Measurements from ENCODE around the gene SLC25A19.
A peak's percentile ranks its signal among the peaks of the same experiment; 100 is the strongest.
"Not testable (repeated sequence)": the region's sequence is repeated elsewhere in the genome, so short reads cannot be mapped to it uniquely, and the experiment has no call there.

The SLC25A19 gene

DNA sequence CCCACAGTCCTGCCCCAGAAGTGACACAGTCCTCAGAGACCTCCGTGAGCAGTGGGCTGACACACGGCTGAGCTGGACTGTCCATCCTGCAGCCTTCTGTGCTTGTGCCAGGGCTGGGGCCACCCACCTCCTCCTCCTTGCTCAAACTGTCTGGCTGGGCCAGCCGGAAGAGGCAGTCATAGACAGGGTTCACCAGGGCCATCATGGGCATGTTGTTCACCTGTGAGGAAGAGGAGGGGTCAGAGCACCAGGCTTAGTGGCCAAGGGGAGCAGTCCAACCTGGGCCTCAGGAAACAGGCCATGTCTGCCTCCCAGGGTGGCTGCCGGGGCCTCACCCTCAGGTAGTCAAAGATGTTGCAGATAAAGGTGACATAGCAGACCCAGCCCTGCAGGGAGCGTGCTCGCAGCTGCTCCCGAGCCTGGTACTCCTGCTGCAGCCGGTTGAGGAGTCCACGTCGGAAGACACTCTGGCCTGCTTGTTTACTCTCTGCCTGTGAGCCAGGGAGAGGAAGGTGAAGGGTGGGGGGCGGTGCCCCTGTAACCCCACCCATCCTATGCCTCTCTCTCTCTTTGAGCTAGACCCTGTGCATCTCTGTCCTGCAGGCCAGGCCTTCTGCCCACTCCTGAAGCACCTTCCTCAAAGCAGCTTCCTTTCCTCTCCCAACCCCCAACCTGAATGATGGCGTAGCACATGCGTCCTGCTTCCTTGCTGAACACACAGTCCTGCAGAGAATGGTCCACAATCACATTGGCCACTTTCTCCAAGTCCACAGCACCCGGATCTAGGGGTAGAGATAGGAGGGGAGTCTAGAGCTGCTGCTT, 21.6 kb downstream of the SLC25A19 start:
- no peak for DNase-seq (ENCODE audit: low read depth in 2 of 2, low spot score in 1 of 2)

DNA sequence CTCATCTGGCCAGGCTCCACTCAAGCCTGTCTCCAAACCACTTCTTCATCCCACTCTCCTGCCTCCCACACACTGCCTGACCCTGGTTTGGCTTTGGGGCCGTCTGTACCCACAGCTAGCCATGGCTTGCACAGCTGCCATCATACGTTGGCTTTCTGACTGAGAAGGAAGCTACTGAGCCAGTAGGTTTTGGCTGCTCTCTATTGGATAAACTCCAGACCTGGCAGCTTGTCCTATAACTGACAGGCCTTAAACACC, 22.2 kb downstream of the SLC25A19 start:
- no peak for DNase-seq (ENCODE audit: low read depth in 2 of 2, low spot score in 1 of 2)

DNA sequence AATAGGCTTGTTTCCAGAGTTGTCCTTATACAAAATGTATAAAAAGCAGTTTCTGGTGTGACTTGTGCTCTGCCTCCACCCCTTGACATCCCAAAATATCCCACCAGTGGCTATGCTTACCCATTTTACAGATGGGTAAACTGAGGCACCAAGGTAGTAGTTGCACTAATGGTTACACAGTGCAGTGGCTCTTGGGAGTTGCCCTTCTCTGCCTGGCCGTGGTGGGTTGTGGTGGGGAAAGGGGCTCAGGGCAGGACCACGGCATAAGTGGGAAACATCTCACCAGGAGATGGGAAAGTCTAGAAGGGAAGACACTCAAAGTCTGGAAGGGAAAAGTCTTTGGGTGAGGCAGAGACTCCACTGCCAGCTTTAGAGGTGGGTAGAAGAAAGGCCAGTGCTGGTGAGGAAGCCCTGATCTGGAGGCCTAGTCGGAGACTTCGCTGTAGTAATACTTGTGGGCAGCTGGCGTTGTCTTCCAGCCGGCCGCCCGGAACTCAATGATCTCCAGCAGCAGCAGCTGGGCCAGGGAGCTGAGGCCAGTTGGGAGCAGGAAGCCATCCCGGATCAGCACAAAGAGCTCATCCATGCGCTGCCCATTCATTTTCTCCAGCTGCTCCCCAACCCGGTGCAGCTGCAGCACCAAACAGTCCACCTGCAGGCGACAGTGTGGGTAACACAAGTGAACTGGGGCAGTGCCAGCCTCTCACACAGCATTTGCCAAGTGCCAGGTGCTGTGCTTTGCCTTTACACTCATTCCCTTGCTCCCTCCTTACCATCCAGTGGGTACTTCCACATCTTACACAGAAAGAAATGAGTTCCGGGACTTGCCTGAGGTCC, 22.7 kb downstream of the SLC25A19 start:
- no peak for DNase-seq (ENCODE audit: low read depth in 2 of 2, low spot score in 1 of 2)

DNA sequence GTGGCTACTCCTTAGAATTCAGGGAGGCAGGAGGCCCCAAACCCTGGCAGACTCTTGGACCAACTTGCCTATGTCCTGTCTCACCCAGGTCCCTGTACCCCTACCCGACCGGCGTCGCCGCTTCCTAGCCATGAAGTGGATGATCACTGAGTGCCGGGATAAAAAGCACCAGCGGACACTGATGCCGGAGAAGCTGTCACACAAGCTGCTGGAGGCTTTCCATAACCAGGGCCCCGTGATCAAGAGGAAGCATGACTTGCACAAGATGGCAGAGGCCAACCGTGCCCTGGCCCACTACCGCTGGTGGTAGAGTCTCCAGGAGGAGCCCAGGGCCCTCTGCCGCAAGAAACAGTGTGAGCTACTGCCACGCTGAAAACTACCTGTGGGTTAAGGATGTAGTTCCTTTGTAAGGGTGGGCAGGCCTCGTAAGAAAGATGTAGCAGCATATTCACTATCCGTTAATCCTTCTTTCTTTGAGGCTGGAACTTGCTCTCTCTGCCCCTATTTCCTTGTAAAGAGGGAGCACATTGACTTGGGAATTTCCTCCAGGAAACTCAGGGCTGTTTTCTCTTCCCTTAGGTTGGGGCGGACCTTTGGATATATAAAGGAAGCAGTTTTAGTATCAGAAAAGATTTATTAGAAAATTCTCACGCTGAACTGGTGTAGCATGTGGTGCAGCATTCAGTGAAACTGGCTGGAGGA, 23.5 kb downstream of the SLC25A19 start:
- DNase-seq (ENCODE audit: low read depth in 2 of 2, low spot score in 1 of 2): no peak

DNA sequence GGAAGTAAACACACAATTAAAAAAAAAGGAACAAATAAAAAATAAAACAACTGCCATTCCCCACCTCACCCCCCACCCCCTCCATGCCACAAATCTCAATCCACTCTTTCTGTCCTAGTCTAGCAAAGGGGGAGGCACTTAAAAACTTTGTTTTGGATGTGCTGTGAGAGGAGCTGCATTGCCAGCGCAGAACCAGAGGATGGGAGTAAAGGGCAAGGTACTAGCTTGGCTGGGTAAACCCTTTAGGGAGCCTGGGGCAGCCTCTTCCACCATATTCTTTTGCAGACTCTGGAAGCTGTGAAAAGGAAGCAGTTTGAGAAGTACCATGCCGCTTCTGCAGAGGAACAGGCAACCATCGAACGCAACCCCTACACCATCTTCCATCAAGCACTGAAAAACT, 26.2 kb downstream of the SLC25A19 start:
- no peak for DNase-seq (ENCODE audit: low read depth in 2 of 2, low spot score in 1 of 2)

DNA sequence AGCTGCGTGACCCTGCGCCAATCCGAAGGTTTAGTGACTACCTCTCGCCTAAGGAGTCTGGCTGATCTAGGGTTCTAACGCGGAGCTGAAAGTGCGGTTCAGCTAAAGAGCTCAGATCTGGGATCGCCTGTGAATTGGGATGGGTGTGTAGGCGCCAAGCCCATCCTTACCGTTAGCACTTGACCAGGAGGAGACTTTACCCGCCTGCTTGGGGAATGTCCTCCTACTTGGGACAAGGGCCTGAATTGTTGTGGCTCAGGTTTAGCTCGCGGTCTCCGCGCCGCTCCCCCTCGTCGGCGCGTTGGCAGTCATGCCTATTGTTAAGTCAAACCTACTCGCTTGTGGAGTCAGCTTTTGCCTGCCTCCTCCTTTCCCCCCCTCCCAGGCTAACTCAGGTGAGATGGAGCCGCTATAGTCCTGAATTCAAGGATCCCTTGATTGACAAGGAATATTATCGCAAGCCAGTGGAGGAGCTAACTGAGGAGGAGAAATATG, 27.1 kb downstream of the SLC25A19 start:
- DNase-seq (ENCODE audit: low read depth in 2 of 2, low spot score in 1 of 2): no peak

DNA sequence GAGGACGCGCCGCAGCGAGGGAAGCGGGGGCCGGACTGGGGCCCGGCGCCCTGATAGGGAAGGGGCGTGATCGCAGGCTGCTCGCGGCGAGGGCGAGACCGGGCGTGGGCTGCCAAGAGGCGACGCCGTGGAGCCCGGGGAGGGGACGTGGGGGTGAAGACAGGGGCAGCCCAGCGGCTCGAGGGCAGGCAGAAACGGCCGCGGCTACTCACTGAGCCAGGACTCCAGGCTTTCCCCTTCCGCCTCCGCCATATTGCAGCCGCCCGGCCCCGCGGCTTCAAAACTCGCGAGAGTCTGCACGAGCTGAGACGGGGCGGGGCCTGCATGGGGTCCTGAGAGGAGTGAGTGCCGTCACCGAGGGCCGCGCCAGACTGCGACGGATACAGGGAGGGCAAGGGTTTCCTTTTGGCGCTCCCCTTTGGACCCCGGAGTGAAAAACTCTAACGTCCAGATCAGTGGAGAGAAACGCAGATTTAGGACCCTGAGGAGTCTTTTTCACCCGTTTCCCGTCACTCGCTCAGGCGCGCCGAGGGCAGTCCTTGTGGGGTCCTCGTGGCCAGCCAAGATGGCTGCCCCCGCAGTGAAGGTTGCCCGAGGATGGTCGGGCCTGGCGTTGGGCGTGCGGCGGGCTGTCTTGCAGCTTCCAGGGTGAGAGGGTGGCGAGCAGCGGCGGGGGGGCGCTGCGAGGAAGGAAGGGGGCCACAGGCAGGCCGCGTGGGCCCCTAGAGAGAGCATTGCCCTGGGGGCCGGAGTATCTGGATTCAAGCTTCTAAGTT, 27.7 kb downstream of the SLC25A19 start, which contains the start of the genes GGA3 and MRPS7:
GGA3 (minus strand) TSS at position 271 of the 776 bp plus-strand sequence; CDS start at position 252, 19 bp downstream.
MRPS7 (plus strand) TSS at position 544 of the 776 bp plus-strand sequence; CDS start at position 566, 22 bp downstream.
- peak; percentile 90 for DNase-seq (ENCODE audit: low read depth in 2 of 2, low spot score in 1 of 2)

DNA sequence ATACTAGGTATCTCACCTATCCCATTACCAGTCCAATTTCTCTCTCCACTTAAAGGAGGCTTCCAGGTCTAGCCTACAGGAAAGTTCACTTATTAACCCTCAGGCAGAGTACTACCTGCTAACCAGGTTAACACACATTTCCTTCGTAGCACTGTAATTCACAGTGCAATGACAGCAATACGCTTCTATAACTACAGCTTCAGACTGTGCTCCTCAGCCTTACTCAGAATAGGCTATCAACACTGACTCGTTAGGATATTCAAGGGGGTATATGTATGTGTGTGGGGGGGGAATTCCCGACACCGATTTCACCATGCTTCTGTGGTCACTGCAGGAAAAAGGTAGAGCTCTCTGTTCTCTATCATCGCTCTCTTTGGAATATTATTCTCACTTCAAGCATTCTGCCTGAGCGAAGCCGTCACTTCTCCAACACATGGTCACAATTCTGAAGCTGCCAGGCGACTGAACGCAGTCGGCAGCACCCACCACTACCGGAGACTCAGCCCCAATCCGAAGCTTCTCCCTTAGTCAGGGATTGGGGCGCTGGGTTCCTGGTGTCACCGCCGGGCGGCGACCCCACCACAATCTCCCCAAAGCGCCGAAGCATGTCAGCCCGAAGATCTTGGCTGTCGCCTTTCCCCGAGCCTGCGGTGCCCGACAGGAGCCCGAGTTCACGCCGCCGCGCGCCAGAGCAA, 28.4 kb downstream of the SLC25A19 start:
- no peak for DNase-seq (ENCODE audit: low read depth in 2 of 2, low spot score in 1 of 2)

DNA sequence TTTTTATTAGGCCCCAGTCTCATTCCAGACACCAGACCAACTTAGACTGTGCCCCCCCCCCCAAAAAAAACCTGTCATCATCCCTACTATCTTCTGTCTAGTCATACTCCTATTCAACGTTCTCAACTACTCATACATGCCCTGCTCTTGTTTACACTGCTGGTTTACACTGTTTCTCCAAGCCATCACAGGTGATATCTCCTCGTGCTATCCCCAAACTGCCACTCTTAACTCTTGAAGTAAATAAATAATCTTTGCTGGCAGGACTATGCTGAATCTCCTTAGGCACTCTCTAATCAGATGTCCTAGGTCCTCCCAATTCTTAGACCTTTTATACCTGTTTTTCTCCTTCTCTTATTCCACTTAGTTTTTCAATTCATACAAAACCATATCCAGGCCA, 32.0 kb downstream of the SLC25A19 start:
- not testable (repeated sequence) for DNase-seq (ENCODE audit: low read depth in 2 of 2, low spot score in 1 of 2)

DNA sequence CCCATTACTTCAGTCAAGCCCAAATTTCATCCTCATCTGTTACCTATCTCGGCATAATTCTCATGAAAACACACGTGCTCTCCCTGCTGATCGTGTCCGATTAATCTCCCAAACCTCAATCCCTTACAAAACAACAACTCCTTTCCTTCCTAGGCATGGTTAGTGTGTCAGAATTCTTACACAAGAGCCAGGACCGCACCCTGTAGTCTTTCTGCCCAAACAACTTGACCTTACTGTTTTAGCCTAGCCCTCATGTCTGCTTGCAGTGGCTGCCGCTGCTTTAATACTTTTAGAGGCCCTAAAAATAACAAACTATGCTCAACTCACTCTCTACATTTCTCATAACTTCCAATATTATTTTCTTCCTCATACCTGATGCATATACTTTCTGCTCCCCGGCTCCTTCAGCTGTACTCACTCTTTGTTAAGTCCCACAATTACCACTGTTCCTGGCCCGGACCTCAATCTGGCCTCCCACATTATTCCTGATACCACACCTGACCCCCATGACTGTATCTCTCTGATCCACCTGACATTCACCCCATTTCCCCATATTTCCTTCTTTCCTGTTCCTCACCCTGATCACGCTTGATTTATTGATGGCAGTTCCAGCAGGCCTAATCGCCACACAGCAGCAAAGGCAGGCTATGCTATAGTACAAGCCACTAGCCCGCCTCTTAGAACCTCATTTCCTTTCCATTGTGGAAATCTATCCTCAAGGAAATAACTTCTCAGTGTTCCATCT, 33.1 kb downstream of the SLC25A19 start:
- DNase-seq (ENCODE audit: low read depth in 2 of 2, low spot score in 1 of 2): not testable (repeated sequence)

DNA sequence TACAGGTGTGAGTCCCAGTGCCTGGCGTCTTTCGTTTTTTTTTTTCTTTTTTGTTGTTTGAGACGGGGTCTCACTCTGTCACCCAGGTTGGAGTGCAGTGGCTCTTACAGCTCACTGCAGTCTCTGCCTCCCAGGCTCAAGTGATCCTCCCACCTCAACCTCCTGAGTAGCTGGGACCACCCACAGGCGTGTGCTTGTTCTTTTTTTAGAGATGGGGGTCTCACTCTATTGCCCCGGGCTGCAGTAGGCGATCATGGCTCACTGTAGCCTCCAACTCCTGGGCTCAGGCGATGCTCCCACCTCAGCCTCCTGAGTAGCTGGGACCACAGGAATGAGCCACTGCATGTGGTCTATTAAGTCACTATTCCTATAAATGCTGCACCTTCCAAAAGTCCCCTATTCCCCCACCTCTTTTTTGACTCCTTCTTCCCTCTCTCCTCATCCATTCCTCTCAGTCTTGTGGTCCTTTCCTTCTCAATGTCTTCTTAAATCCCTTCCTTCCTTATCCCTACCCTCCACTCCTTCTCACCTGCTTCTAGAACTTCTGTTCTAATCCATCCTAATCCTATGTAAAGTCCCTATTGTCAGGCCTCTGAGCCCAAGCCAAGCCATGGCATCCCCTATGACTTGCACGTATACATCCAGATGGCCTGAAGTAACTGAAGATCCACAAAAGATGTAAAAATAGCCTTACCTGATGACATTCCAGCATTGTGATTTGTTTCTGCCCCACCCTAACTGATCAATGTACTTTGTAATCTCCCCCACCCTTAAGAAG, 37.0 kb downstream of the SLC25A19 start:
- no peak for DNase-seq (ENCODE audit: low read depth in 2 of 2, low spot score in 1 of 2)

DNA sequence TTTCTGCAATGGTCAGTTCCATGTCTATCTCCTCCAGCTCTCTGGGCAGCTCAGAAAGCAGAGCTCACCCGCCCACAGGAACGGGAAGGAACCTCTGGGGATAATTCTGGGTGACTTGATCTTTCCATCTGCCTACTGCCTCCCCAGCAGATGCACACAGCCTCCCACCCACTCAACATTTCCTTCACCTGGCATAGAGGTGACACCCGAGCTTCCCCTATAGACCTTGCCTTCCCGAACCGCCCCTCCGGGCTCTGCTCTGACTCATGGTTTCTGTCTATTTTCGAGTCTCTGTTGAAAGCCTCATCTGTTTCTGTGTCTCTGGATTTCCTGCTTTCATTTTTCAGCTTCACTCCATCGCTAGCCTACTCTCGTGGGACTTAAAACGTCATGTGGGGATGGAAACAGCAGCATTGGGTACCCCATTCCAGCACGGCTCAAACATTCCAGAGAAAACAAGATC, 39.2 kb downstream of the SLC25A19 start:
- peak in 1 of 2 donors; percentile 52 for DNase-seq (ENCODE audit: low read depth in 2 of 2, low spot score in 1 of 2)

DNA sequence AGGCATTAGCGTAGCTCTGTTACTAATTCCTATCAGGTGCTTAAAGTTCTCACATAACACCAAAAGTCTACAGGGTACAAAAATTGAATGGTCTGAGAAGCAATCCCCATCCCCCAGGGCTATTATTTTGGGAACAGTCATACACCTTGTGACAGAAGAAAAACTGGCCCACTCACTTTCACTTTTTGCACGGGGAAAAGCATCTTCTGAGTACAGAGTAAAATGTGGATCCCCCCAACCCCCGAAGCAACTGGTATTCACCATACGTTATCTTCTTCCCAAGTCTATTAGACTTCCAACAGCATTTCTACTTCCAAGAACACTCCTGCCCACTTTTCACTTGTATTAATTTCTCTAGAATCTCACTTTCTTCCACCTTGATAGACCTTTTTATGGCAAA, 39.7 kb downstream of the SLC25A19 start:
- no peak for DNase-seq (ENCODE audit: low read depth in 2 of 2, low spot score in 1 of 2)

DNA sequence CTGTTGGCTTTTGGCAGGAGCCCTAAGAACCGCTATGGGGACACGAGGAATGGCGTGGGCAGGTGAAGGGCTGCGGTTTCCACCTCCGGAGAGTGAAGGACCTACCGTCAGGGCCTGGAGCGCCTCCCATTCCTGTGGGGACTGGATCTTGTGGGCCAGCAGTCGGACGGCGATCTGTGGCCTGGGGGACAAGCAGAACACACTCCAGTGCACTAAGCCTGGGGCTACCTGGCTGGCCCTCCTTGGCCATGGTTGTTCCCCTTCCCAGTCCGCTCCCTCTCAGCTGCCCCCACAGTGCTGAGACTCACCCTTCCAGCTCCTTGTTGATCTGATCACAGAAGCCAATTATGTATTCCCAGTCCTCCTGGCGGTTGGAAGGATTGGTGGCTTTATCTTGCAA, 42.8 kb downstream of the SLC25A19 start:
- DNase-seq (ENCODE audit: low read depth in 2 of 2, low spot score in 1 of 2): no peak

DNA sequence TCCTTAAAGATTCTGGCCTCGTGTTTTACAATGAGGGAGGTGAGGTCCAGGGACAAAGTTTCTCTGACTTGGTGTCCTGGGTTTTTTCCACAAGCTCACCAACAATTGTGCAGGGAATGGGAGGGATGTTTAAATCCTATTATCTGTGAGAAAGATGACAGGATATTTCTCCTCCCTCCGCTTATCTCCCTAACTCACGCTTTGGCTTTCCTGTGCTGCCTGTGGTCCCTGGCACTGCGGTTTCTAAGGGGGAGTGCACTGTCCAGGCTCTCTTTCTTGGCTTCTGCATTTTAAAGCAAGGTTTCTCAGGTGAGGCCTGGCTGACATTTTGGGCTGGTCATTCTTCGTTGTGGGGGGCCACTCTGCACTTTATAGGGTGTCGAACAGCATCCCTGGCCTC, 44.2 kb downstream of the SLC25A19 start:
- DNase-seq (ENCODE audit: low read depth in 2 of 2, low spot score in 1 of 2): no peak

DNA sequence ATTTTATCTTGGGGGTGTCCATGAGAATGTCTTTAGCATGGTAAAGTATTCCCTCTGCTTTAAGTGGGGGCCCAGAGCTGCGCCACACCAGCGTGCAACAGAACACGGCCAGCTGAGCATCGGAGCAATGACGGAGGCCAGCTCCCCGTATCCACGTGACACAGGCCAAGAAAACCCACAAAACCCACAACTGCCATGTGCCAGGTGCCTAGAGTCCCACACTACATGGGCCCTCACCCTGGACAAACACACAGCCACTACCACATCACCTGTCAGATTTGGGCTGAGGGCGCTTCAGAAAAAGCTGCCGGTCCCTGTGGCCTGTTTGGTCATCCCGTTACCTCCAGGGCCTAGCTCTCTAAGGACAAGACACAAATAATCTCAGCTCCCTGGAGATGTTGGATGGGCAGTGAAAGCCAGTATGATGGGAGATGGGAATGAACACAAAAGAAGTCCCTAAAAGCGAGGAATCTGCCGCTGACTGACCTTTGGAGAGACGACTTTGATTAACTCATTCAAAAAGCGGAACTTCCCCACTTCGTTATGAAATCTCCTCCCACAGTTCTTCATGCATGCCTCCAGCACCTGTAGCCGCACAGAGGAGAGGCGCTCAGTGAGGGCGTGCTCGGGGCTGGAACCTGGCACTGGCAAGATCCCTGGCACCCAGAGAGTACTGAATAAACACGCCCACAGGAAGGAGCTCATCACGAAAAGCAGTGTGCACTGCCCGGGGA, 44.9 kb downstream of the SLC25A19 start:
- no peak for DNase-seq (ENCODE audit: low read depth in 2 of 2, low spot score in 1 of 2)

DNA sequence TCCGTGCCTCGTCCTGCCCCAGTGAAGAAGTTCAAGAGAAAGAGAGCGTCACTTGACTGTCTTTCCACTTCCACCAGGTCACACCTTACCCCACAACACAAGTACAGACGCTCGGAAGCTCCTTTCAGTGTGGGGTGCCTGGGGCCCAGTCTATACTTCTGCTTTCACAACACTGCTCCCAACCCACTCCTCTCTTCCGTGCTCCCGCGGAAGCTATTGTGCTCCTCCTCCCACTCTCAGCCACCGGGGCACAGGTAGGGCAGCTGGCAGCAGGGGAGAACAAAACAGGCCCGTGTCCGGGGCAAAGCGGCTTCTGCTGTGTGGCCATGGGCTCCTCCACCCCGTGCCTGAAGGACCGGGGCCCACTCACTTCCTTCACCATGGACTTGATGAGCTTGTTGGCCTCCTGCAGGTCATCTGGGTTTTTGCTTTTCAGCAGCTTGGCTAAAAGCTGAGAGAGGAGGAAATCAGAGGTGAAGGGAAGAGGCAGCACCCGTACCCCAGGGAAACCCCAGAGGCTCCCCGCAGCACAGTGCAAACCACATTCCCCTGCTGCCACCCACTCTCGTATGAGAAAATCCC, 46.7 kb downstream of the SLC25A19 start:
- no peak for DNase-seq (ENCODE audit: low read depth in 2 of 2, low spot score in 1 of 2)
